ENCODE results near the gene SNW1. TPM values are rescaled to one million over a fixed set of nuclear protein-coding genes. Genes with fewer than 3 reads are reported as not detected.
"Not testable (repeated sequence)": the region's sequence is repeated elsewhere in the genome, so short reads cannot be mapped to it uniquely, and the experiment has no call there.

SNW1 gene
- total and polyA plus RNA-seq, 12 donors: 24.2 to 85.0 (median 51.9) TPM

DNA sequence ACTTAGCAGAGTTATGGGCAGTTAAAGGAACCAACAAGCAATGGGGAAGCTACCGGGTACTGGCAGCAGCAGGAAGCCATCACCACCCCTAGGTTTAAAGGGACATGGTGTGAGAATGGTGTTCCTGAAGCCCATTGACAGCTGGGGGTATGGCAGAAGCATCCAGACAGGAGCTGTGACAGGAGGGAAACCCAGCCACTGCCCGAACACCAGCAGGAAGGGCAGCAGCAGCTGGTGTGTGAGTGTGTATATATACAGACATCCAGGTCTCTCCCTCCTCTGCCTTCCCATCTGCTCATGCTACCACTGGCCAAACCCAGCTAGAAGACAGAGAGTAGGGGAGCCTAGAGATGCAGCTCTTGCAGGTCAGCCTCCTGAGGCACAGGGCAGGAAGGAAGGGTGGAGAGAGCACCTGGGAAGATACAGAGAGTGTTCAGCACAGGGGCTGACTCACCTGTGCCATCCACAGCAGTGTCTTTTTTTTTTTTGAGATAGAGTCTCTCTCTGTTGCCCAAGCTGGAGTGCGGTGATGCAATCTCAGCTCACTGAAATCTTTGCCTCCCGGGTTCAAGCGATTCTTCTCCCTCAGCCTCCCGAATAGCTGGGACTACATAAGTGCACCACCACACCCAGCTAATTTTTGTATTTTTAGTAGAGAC is 29.7 kb upstream of the SNW1 start:
- Histone ChIP-seq H3K36me3 (replicated peaks in 1 of 2) (no peaks in the 10 kb centered on the region), H3K9me3 (replicated peaks in 1 of 3) (no peaks in the 10 kb centered on the region), H3K27ac (no peak overlapping the region), H3K4me1 (replicated peaks in 1 of 2) (no peaks in the 10 kb centered on the region), H3K27me3 (no peaks in the 10 kb centered on the region), H3K4me3 (no peak overlapping the region)
- WGBS, 4 donors: 70 to 91% (median 78%) methylated on average over 5 to 6 of the region's 6 CpGs
- DNase-seq: no peak
- no peak for TF ChIP-seq CTCF (IDR thresholded peaks at IDR 0.05)
- no peak for TF ChIP-seq POLR2A (IDR thresholded peaks at IDR 0.05)
- intact Hi-C loops (cut with DNase I): no loop called here

- Histone ChIP-seq H3K9me3 (replicated peaks in 1 of 3) (no peaks in the 10 kb centered on the region), H3K4me1 (replicated peaks in 1 of 2) (no peaks in the 10 kb centered on the region), H3K36me3 (replicated peaks in 1 of 2) (no peaks in the 10 kb centered on the region), H3K4me3 (no peak overlapping the region), H3K27me3 (no peaks in the 10 kb centered on the region), H3K27ac (no peak overlapping the region)
- intact Hi-C loops (cut with DNase I): no loop called here
- no peak for TF ChIP-seq CTCF (IDR thresholded peaks at IDR 0.05)
- TF ChIP-seq POLR2A (IDR thresholded peaks at IDR 0.05): no peak
- 43 to 53% (median 53%) methylated on average over 4 of the region's 4 CpGs for WGBS, 4 donors
- no peak for DNase-seq
Observed at GRCh38 chr14:77786148-77786547, 25.2 kb upstream of the SNW1 start.

- H3K4me3 ChIP-seq: no peak overlapping the region
- H3K27ac ChIP-seq: no peak overlapping the region
- TF ChIP-seq POLR2A (IDR thresholded peaks at IDR 0.05): no peak
- TF ChIP-seq CTCF (IDR thresholded peaks at IDR 0.05): no peak
- H3K9me3 ChIP-seq (replicated peaks in 1 of 3): no peaks in the 10 kb centered on the region
- H3K27me3 ChIP-seq: no peaks in the 10 kb centered on the region
- intact Hi-C loops (cut with DNase I): no loop called here
- no peaks in the 10 kb centered on the region for H3K4me1 ChIP-seq (replicated peaks in 1 of 2)
- DNase-seq: no peak
- no peaks in the 10 kb centered on the region for H3K36me3 ChIP-seq (replicated peaks in 1 of 2)
Observed at GRCh38 chr14:77782202-77782601, 21.2 kb upstream of the SNW1 start.

- H3K27ac ChIP-seq; H3K36me3 ChIP-seq (replicated peaks in 1 of 2); H3K27me3 ChIP-seq; intact Hi-C loops (cut with DNase I); H3K4me1 ChIP-seq (replicated peaks in 1 of 2); H3K9me3 ChIP-seq (replicated peaks in 1 of 3); DNase-seq; H3K4me3 ChIP-seq: not testable (repeated sequence)
- WGBS, 4 donors: 72 to 82% (median 74%) methylated on average over 4 of the region's 4 CpGs
Observed at GRCh38 chr14:77773966-77774365, 13.0 kb upstream of the SNW1 start.

GRCh38 chr14:77768442-77769069 is 7.6 kb upstream of the SNW1 start:
- WGBS, 4 donors: 45 to 60% (median 57%) methylated on average over 2 of the region's 2 CpGs
- intact Hi-C loops (cut with DNase I); H3K36me3 ChIP-seq (replicated peaks in 1 of 2); H3K27me3 ChIP-seq; H3K4me3 ChIP-seq; DNase-seq; H3K9me3 ChIP-seq (replicated peaks in 1 of 3); H3K4me1 ChIP-seq (replicated peaks in 1 of 2): not testable (repeated sequence)
- H3K27ac ChIP-seq: peak overlapping the region in 2 of 5 donors; percentile 44 to 52
